PC-9 (cell line): Measurements from ENCODE around the gene DUSP2. TPM values are rescaled to one million over a fixed set of nuclear protein-coding genes. Genes with fewer than 3 reads are reported as not detected.

Source experiments
- BruUV-seq: library from RNA; stranded (reverse); fragments of 400-500 nt; replicated peaks from 2 replicates; lab custom pipeline; 2021; lab: Mats Ljungman, UMichigan
- CTCF ChIA-PET: fragments of 300-600 bp; sonication (Branson Sonifier 250); formaldehyde crosslinking; loops from one replicate; lab custom pipeline; 2022; ENCODE audit warnings: antibody characterized with exemption; lab: Charles Lee
- POLR2A ChIA-PET: fragments of 300-600 bp; sonication (Branson Sonifier 250); formaldehyde crosslinking; loops from one replicate; lab custom pipeline; 2022; ENCODE audit warnings: antibody characterized with exemption; ENCODE audit not compliant: unreplicated experiment; lab: Charles Lee
- DNase-seq, 2 experiments: peaks; one replicate each; pipeline versions ENCODE4 v3.0.0 to v3.0.0-alpha.2; 2015 to 2022; ENCODE audit warnings: mixed read lengths in 1 of 2
- H2AFZ ChIP-seq: fragments of 200-600 bp; sonication (generic); 2 replicates; pipeline ENCODE4 v1.8.1; 2017; ENCODE audit warnings: antibody characterized with exemption
- H3F3A ChIP-seq: fragments of 200-600 bp; sonication (generic); 2 replicates; pipeline ENCODE4 v1.8.1; 2017; ENCODE audit warnings: antibody characterized with exemption, mild to moderate bottlenecking, low read depth; ENCODE audit not compliant: insufficient read depth
- H3K27ac ChIP-seq: fragments of 200-600 bp; sonication (generic); 2 replicates; pipeline ENCODE4 v1.6.1; 2016; ENCODE audit warnings: mixed run types
- H3K27me3 ChIP-seq: fragments of 200-600 bp; sonication (generic); 2 replicates; pipeline ENCODE4 v1.6.1; 2016; ENCODE audit warnings: low read depth, mixed run types; ENCODE audit not compliant: insufficient read depth
- H3K36me3 ChIP-seq: fragments of 200-600 bp; sonication (generic); 2 replicates; pipeline ENCODE4 v1.6.1; 2016; ENCODE audit warnings: low read depth, mixed run types
- H3K4me1 ChIP-seq: fragments of 200-600 bp; sonication (generic); replicated peaks from 2 replicates; pipeline ENCODE4 v1.6.1; 2016; ENCODE audit warnings: mixed run types; ENCODE audit not compliant: insufficient read depth
- H3K4me2 ChIP-seq: fragments of 200-600 bp; sonication (generic); 2 replicates; pipeline ENCODE4 v1.6.1; 2017; ENCODE audit warnings: mixed run types
- H3K4me3 ChIP-seq: fragments of 200-600 bp; sonication (generic); 2 replicates; pipeline ENCODE4 v1.6.1; 2016; ENCODE audit warnings: mixed run types
- H3K79me2 ChIP-seq: fragments of 200-600 bp; sonication (generic); 2 replicates; pipeline ENCODE4 v1.6.1; 2017; ENCODE audit warnings: low read depth, mixed run types
- H3K9me2 ChIP-seq: fragments of 200-600 bp; sonication (generic); 2 replicates; pipeline ENCODE4 v1.8.1; 2017; ENCODE audit warnings: mild to moderate bottlenecking; ENCODE audit not compliant: insufficient read depth
- H3K9me3 ChIP-seq: fragments of 200-600 bp; sonication (generic); 2 replicates; pipeline ENCODE4 v1.8.1; 2016; ENCODE audit warnings: low read depth; ENCODE audit not compliant: insufficient read depth
- H4K20me1 ChIP-seq: fragments of 200-600 bp; sonication (generic); 2 replicates; pipeline ENCODE4 v1.8.1; 2017; ENCODE audit not compliant: insufficient read depth
- CTCF ChIP-seq: fragments of 200-600 bp; sonication (generic); conservative IDR thresholded peaks from 2 replicates; pipeline ENCODE4 v1.6.1; 2017; ENCODE audit warnings: mixed run types, antibody characterized with exemption, mild to moderate bottlenecking, moderate library complexity
- EZH2 ChIP-seq: fragments of 200-600 bp; sonication (generic); IDR thresholded peaks from 2 replicates; pipeline ENCODE4 v1.8.0; 2017; ENCODE audit warnings: antibody characterized with exemption, low read depth
- intact Hi-C: fragments of 100-400 bp; cut with micrococcal nuclease; formaldehyde crosslinking; loops from one replicate; pipeline ENCODE4 v1.10.0; 2022; ENCODE audit not compliant: unreplicated experiment
- total RNA-seq: library from RNA; stranded (reverse); gene quantifications from 2 replicates; pipeline ENCODE4 v1.2.3, GENCODE V29; 2021

The DUSP2 gene
- total RNA-seq, 1 experiment from 2014 or later, result 4.0 TPM

- ChIA-PET POLR2A (no interaction called here), CTCF (no interaction called here)
- H4K20me1 ChIP-seq, result no peaks in the 10 kb centered on the region
- TF ChIP-seq EZH2 (no peak), CTCF (no peak)
- no peaks in the 10 kb centered on the region for H3F3A ChIP-seq
- no peak overlapping the region for H3K4me2 ChIP-seq
- no peak overlapping the region for H3K27ac ChIP-seq
- H3K4me3 ChIP-seq, result no peak overlapping the region
- H2AFZ ChIP-seq, result no peak overlapping the region
- no TSS peak for BruUV-seq
- intact Hi-C loops, result no loop called here
- DNase-seq, result no peak
- no peaks in the 10 kb centered on the region for H3K79me2 ChIP-seq
- H3K9me3 ChIP-seq, result no peaks in the 10 kb centered on the region
- H3K36me3 ChIP-seq, result no peaks in the 10 kb centered on the region
- no peaks in the 10 kb centered on the region for H3K9me2 ChIP-seq
- no peaks in the 10 kb centered on the region for H3K4me1 ChIP-seq
- H3K27me3 ChIP-seq, result peaks cover 30% of the 10 kb centered on the region
Measured at GRCh38 chr2:96128456-96128855, 16.8 kb downstream of the DUSP2 start.

GRCh38 chr2:96124406-96125265 is 20.6 kb downstream of the DUSP2 start:
- no peak for TF ChIP-seq EZH2
- TF ChIP-seq CTCF, result no peak
- Histone ChIP-seq H3K4me1 (no peaks in the 10 kb centered on the region), H3K9me3 (no peaks in the 10 kb centered on the region), H3K9me2 (no peaks in the 10 kb centered on the region), H3K27me3 (peaks cover 68% of the 10 kb centered on the region), H4K20me1 (no peaks in the 10 kb centered on the region), H3K36me3 (no peaks in the 10 kb centered on the region), H3K27ac (no peak overlapping the region), H3F3A (no peaks in the 10 kb centered on the region), H2AFZ (no peak overlapping the region), H3K79me2 (no peaks in the 10 kb centered on the region), H3K4me2 (no peak overlapping the region), H3K4me3 (no peak overlapping the region)
- no TSS peak for BruUV-seq
- CTCF ChIA-PET, result no interaction called here
- POLR2A ChIA-PET, result no interaction called here
- DNase-seq, result no peak
- intact Hi-C loops, result no loop called here

- POLR2A ChIA-PET, result no interaction called here
Measured at GRCh38 chr2:96123936-96124335, 21.3 kb downstream of the DUSP2 start.

More at GRCh38 chr2:96123936-96124335, 21.3 kb downstream of the DUSP2 start:
- H3K4me2 ChIP-seq, result no peak overlapping the region
- no peaks in the 10 kb centered on the region for H3K9me3 ChIP-seq
- H3K27ac ChIP-seq, result no peak overlapping the region
- no peaks in the 10 kb centered on the region for H3F3A ChIP-seq
- no peaks in the 10 kb centered on the region for H4K20me1 ChIP-seq
- peaks cover 75% of the 10 kb centered on the region for H3K27me3 ChIP-seq
- no peak for TF ChIP-seq CTCF
- no peak for TF ChIP-seq EZH2
- no peak overlapping the region for H2AFZ ChIP-seq
- no peak overlapping the region for H3K4me3 ChIP-seq
- CTCF ChIA-PET, result no interaction called here
- no peak for DNase-seq
- H3K4me1 ChIP-seq, result no peaks in the 10 kb centered on the region
- H3K9me2 ChIP-seq, result no peaks in the 10 kb centered on the region
- H3K36me3 ChIP-seq, result no peaks in the 10 kb centered on the region
- no peaks in the 10 kb centered on the region for H3K79me2 ChIP-seq
- intact Hi-C loops, result no loop called here
- no TSS peak for BruUV-seq
